GM12891 (cell line): ENCODE measurements around the gene SMIM31.

ENCODE experiments used
- PAX5 ChIP-seq: IDR thresholded peaks from 2 replicates; pipeline ENCODE4 v1.6.1; 2011; ENCODE audit warnings: low read length, moderate library complexity, mild to moderate bottlenecking; ENCODE audit not compliant: insufficient read depth, severe bottlenecking
- POLR2A ChIP-seq: IDR thresholded peaks from 2 replicates; pipeline ENCODE4 v1.6.1; 2011; ENCODE audit warnings: low read depth, low read length, control low read depth
- POLR2AphosphoS5 ChIP-seq: IDR thresholded peaks from 2 replicates; pipeline ENCODE4 v1.6.1; 2011; ENCODE audit warnings: low read depth, low read length, control low read depth
- SPI1 ChIP-seq: IDR thresholded peaks from 2 replicates; pipeline ENCODE4 v1.6.1; 2011; ENCODE audit warnings: low read depth, low read length, control low read depth
- TAF1 ChIP-seq: IDR thresholded peaks from 2 replicates; pipeline ENCODE4 v1.6.1; 2011; ENCODE audit warnings: low read depth, low read length, control low read depth

GRCh38 chr4:164730705-164731393, 23.1 kb upstream of the SMIM31 start:
- TF ChIP-seq POLR2AphosphoS5 (no peak), POLR2A (no peak), PAX5 (no peak), TAF1 (no peak), SPI1 (no peak)
